DOHH2 (cell line): ENCODE measurements around the gene SEC11C.

Experiments
- H3F3A ChIP-seq: fragments of 200-600 bp; sonication (generic), shearing (Covaris generic); 2 replicates; pipeline ENCODE4 v1.6.0; 2016; ENCODE audit warnings: antibody characterized with exemption, mild to moderate bottlenecking; ENCODE audit not compliant: control insufficient read depth, insufficient read depth
- H3K27ac ChIP-seq: fragments of 200-600 bp; sonication (generic); 2 replicates; pipeline ENCODE4 v1.5.1; 2014; ENCODE audit warnings: low read depth, mild to moderate bottlenecking, low read length, moderate library complexity
- H3K27me3 ChIP-seq: fragments of 200-600 bp; sonication (generic); 2 replicates; pipeline ENCODE4 v1.6.1; 2014; ENCODE audit warnings: mild to moderate bottlenecking, low read length, mixed read lengths; ENCODE audit not compliant: control insufficient read depth
- H3K36me3 ChIP-seq: fragments of 200-600 bp; sonication (generic); 2 replicates; pipeline ENCODE4 v1.6.1; 2014; ENCODE audit warnings: mild to moderate bottlenecking, low read length, moderate library complexity, mixed read lengths; ENCODE audit not compliant: control insufficient read depth
- H3K4me1 ChIP-seq: fragments of 200-600 bp; sonication (generic); 2 replicates; pipeline ENCODE4 v1.6.1; 2014; ENCODE audit warnings: mild to moderate bottlenecking, low read length, mixed read lengths; ENCODE audit not compliant: control insufficient read depth
- H3K4me2 ChIP-seq: fragments of 200-600 bp; sonication (generic); 2 replicates; pipeline ENCODE4 v1.6.0; 2014; ENCODE audit warnings: mild to moderate bottlenecking, low read length, moderate library complexity
- H3K4me3 ChIP-seq: fragments of 200-600 bp; sonication (generic); 2 replicates; pipeline ENCODE4 v1.5.1; 2014; ENCODE audit warnings: mild to moderate bottlenecking, low read length, mixed read lengths
- H3K79me2 ChIP-seq: fragments of 200-600 bp; sonication (generic); 2 replicates; pipeline ENCODE4 v1.6.1; 2014; ENCODE audit warnings: mild to moderate bottlenecking, low read length, mixed read lengths; ENCODE audit not compliant: control insufficient read depth
- H3K9me2 ChIP-seq: fragments of 200-600 bp; sonication (generic); replicated peaks from 2 replicates; pipeline ENCODE4 v1.6.1; 2014; ENCODE audit warnings: mild to moderate bottlenecking, low read length, mixed read lengths; ENCODE audit not compliant: control insufficient read depth
- H3K9me3 ChIP-seq: fragments of 200-600 bp; sonication (generic); 2 replicates; pipeline ENCODE4 v1.6.1; 2014; ENCODE audit warnings: antibody characterized with exemption, low read length, mixed read lengths; ENCODE audit not compliant: control insufficient read depth, insufficient read depth
- H4K20me1 ChIP-seq: fragments of 200-600 bp; sonication (generic); 2 replicates; pipeline ENCODE4 v1.6.0; 2014; ENCODE audit warnings: low read depth, mild to moderate bottlenecking, antibody characterized with exemption, low read length, moderate library complexity; ENCODE audit not compliant: control insufficient read depth, insufficient read depth
- CTCF ChIP-seq: fragments of 200-600 bp; sonication (generic); IDR thresholded peaks from one replicate; pipeline ENCODE4 v1.5.1; 2014; ENCODE audit warnings: antibody characterized with exemption, mild to moderate bottlenecking, low read depth, low read length; ENCODE audit not compliant: poor library complexity, severe bottlenecking
- EZH2phosphoT487 ChIP-seq: fragments of 200-600 bp; sonication (generic); IDR thresholded peaks from 2 replicates; pipeline ENCODE4 v1.6.1; 2017; ENCODE audit warnings: borderline replicate concordance, mild to moderate bottlenecking, antibody characterized with exemption, low read length, moderate library complexity, mixed read lengths

The SEC11C gene

GRCh38 chr18:59177485-59177884, 37.8 kb downstream of the SEC11C start:
- no peak overlapping the region for H3K4me2 ChIP-seq

DNA sequence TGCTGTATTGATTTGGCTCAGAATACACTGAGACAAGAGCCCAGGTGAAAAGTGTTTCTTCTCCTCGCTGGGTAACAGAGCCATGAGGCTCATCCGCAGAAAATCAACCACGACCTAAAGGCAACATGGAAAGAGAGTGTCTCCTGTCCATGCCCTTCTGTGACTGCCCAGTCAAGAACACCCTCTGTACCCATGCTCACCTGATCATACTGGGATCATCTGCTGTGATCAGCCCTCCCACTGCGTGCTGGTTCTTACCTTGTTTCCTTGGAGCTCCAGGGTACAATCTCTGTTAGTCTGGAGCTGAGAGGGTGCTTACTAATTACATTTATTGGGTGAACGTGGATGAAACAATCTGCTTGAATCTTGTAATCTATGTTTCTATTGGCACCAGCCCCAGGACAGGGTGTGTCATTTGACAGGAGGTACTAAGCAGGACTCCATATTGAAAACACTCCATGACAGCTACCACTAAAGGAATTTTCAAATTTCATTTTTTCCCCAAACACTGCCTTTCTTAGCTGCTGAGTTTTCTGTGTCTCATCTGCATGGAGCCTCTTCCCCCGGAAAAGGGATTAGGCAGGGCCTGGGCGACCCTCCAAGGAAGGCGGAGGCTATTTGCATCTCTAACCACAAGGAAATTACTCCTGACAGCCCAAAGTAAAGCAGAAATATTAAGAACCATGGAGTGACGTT, 40.6 kb downstream of the SEC11C start:
- Histone ChIP-seq H3K4me3 (no peak overlapping the region), H3K4me1 (no peaks in the 10 kb centered on the region), H3K36me3 (no peaks in the 10 kb centered on the region), H4K20me1 (no peaks in the 10 kb centered on the region), H3K4me2 (no peak overlapping the region), H3K9me3 (no peaks in the 10 kb centered on the region), H3F3A (no peaks in the 10 kb centered on the region), H3K27me3 (peaks cover 5% of the 10 kb centered on the region; the same call in 1 of the 2 replicates), H3K9me2 (no peaks in the 10 kb centered on the region), H3K27ac (no peak overlapping the region), H3K79me2 (no peaks in the 10 kb centered on the region)
- TF ChIP-seq EZH2phosphoT487 (no peak), CTCF (no peak)

More at GRCh38 chr18:59177485-59177884, 37.8 kb downstream of the SEC11C start:
- TF ChIP-seq CTCF = no peak
- TF ChIP-seq EZH2phosphoT487 = no peak
- Histone ChIP-seq H3K36me3 (no peaks in the 10 kb centered on the region), H3K9me2 (no peaks in the 10 kb centered on the region), H3K4me3 (no peak overlapping the region), H3K27me3 (no peaks in the 10 kb centered on the region), H4K20me1 (no peaks in the 10 kb centered on the region), H3K79me2 (no peaks in the 10 kb centered on the region), H3K9me3 (peaks cover 10% of the 10 kb centered on the region; the same call in 1 of the 2 replicates), H3F3A (no peaks in the 10 kb centered on the region), H3K27ac (no peak overlapping the region), H3K4me1 (no peaks in the 10 kb centered on the region)

DNA sequence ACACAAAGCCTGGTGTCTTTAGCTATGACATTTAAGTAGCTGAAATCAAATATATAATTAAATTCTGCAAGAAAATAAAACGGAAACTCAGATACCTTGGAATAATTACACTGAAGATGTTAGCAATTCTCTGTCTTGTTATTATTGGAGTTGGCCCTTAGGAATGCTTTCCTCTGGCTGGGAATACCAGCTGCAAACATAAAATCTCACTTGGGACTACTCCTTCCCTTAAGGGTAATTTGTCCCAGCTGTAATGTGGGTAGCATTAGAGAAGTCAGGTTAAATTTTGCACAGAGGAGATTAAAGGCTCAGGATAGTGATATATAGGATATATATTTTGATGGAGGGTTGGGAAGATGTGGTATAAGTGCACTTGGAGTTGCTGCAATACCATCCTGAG, 43.0 kb downstream of the SEC11C start:
- H3K4me2 ChIP-seq = no peak overlapping the region
- no peaks in the 10 kb centered on the region for H3F3A ChIP-seq
- no peaks in the 10 kb centered on the region for H3K79me2 ChIP-seq
- no peak for TF ChIP-seq EZH2phosphoT487
- no peak for TF ChIP-seq CTCF
- no peak overlapping the region for H3K4me3 ChIP-seq
- no peaks in the 10 kb centered on the region for H3K9me3 ChIP-seq
- H3K36me3 ChIP-seq = no peaks in the 10 kb centered on the region
- peaks cover 8% of the 10 kb centered on the region; the same call in 1 of the 2 replicates for H3K27me3 ChIP-seq
- no peaks in the 10 kb centered on the region for H4K20me1 ChIP-seq
- H3K27ac ChIP-seq = no peak overlapping the region
- H3K9me2 ChIP-seq = no peaks in the 10 kb centered on the region
- no peaks in the 10 kb centered on the region for H3K4me1 ChIP-seq
